K562 treated with DMSO at 1 percent for 24 hours (cell line): Measurements from ENCODE around the gene LMX1A. TPM values are rescaled to one million over a fixed set of nuclear protein-coding genes. Genes with fewer than 3 reads are reported as not detected.

Source experiments
- total RNA-seq: library from RNA; unstranded; fragments of 300-600 nt; gene quantifications from 2 replicates; pipeline ENCODE4 v1.2.3, GENCODE V29; 2022; ENCODE audit warnings: low read depth; ENCODE audit not compliant: insufficient read depth

LMX1A gene
- total RNA-seq: not detected in 2 replicates

GRCh38 chr1:165355977-165356811 is at the start of gene LMX1A:
LMX1A (minus strand) TSS chr1:165356715; CDS start chr1:165355559, 1,156 bp downstream.

Other genes starting within 250 kb of the LMX1A start
- gene RXRG, start 88.4 kb upstream of the LMX1A start, total RNA-seq: not detected in 2 replicates
- not detected in 2 replicates for gene LRRC52, start 187.3 kb upstream of the LMX1A start, total RNA-seq